IMR-90 (cell line): Measurements from ENCODE around the gene TBC1D9B. TPM values are rescaled to one million over a fixed set of nuclear protein-coding genes. Genes with fewer than 3 reads are reported as not detected.

ENCODE experiments used
- ATAC-seq: fragments of 200-7000 bp; cut with Tn5 transposase; 2 replicates; pipeline ENCODE4 v1.9.1; 2020; ENCODE audit warnings: low read depth, mild to moderate bottlenecking, moderate library complexity
- BruUV-seq: library from RNA; stranded (reverse); fragments of 400-500 nt; replicated peaks from 2 replicates; lab custom pipeline; 2021; lab: Mats Ljungman, UMichigan
- CTCF ChIA-PET: fragments of 300-600 bp; formaldehyde crosslinking; extraction: SDS; loops from one replicate; lab custom pipeline; 2021; ENCODE audit warnings: antibody characterized with exemption; lab: Yijun Ruan, JAX
- POLR2A ChIA-PET: fragments of 300-600 bp; sonication (Branson Sonifier 250); formaldehyde crosslinking; loops from one replicate; lab custom pipeline; 2022; ENCODE audit warnings: antibody characterized with exemption; ENCODE audit not compliant: unreplicated experiment; lab: Charles Lee
- DNase-seq: peaks from one replicate; pipeline ENCODE4 v3.0.0; 2013
- H2AFZ ChIP-seq: replicated peaks from 2 replicates; pipeline ENCODE3; 2013; ENCODE audit warnings: low read length, mild to moderate bottlenecking; ENCODE audit not compliant: poor library complexity
- H2AK5ac ChIP-seq: 2 replicates; pipeline ENCODE4 v1.6.1; 2013; ENCODE audit warnings: low read depth, low read length, inconsistent platforms
- H2AK9ac ChIP-seq: replicated peaks from 2 replicates; pipeline ENCODE3; 2013; ENCODE audit warnings: mild to moderate bottlenecking, low read depth, low read length, moderate library complexity; ENCODE audit not compliant: poor library complexity
- H2BK120ac ChIP-seq: 2 replicates; pipeline ENCODE4 v1.6.1; 2013; ENCODE audit warnings: low read depth, low read length, inconsistent platforms
- H2BK15ac ChIP-seq: 3 replicates; pipeline ENCODE4 v1.6.1; 2013; ENCODE audit warnings: low read depth, low read length, inconsistent platforms
- H2BK20ac ChIP-seq: 2 replicates; pipeline ENCODE4 v1.6.1; 2013; ENCODE audit warnings: low read depth, mild to moderate bottlenecking, inconsistent platforms, low read length, moderate library complexity
- H2BK5ac ChIP-seq: 2 replicates; pipeline ENCODE4 v1.6.1; 2013; ENCODE audit warnings: mild to moderate bottlenecking, low read depth, low read length, inconsistent platforms; ENCODE audit not compliant: poor library complexity, severe bottlenecking
- H3K14ac ChIP-seq: replicated peaks from 2 replicates; pipeline ENCODE4 v1.6.1; 2013; ENCODE audit warnings: low read depth, low read length, inconsistent platforms
- H3K18ac ChIP-seq: 2 replicates; pipeline ENCODE4 v1.6.1; 2013; ENCODE audit warnings: low read depth, low read length, control low read depth
- H3K23ac ChIP-seq: 2 replicates; pipeline ENCODE4 v1.6.1; 2013; ENCODE audit warnings: low read depth, low read length, inconsistent platforms
- H3K27ac ChIP-seq: 2 replicates; pipeline ENCODE4 v1.5.1; 2013; ENCODE audit warnings: mild to moderate bottlenecking, control low read depth, low read length; ENCODE audit not compliant: insufficient read depth
- H3K27me3 ChIP-seq: 2 replicates; pipeline ENCODE4 v1.6.1; 2013; ENCODE audit warnings: low read length; ENCODE audit not compliant: control insufficient read depth, insufficient read depth
- H3K36me3 ChIP-seq: 2 replicates; pipeline ENCODE4 v1.6.1; 2013; ENCODE audit warnings: low read length, mixed read lengths; ENCODE audit not compliant: control insufficient read depth, insufficient read depth
- H3K4ac ChIP-seq: 2 replicates; pipeline ENCODE4 v1.6.1; 2013; ENCODE audit warnings: low read depth, low read length, inconsistent platforms
- H3K4me1 ChIP-seq: 2 replicates; pipeline ENCODE4 v1.6.1; 2013; ENCODE audit warnings: low read length, mixed read lengths; ENCODE audit not compliant: control insufficient read depth, insufficient read depth
- H3K4me2 ChIP-seq: 2 replicates; pipeline ENCODE4 v1.6.1; 2013; ENCODE audit warnings: low read depth, mild to moderate bottlenecking, control low read depth, low read length, moderate library complexity
- H3K4me3 ChIP-seq: 2 replicates; pipeline ENCODE4 v1.5.1; 2013; ENCODE audit warnings: low read depth, mild to moderate bottlenecking, control low read depth, low read length, moderate library complexity; ENCODE audit not compliant: insufficient read depth
- H3K56ac ChIP-seq: 2 replicates; pipeline ENCODE4 v1.6.1; 2013; ENCODE audit warnings: low read length, inconsistent platforms; ENCODE audit not compliant: insufficient read depth; ENCODE audit errors: extremely low read depth
- H3K79me1 ChIP-seq, 2 experiments: 2 replicates each; pipeline ENCODE4 v1.6.1; 2013; ENCODE audit warnings: low read length in 2 of 2, inconsistent platforms in 1 of 2, low read depth in 1 of 2
- H3K9ac ChIP-seq: 2 replicates; pipeline ENCODE4 v1.6.1; 2013; ENCODE audit warnings: low read depth, low read length, control low read depth
- H3K9me1 ChIP-seq: 2 replicates; pipeline ENCODE4 v1.6.1; 2013; ENCODE audit warnings: low read length, inconsistent platforms; ENCODE audit not compliant: insufficient read depth
- H3K9me3 ChIP-seq: 2 replicates; pipeline ENCODE4 v1.6.1; 2013; ENCODE audit warnings: low read length; ENCODE audit not compliant: control insufficient read depth, insufficient read depth
- H4K20me1 ChIP-seq: 2 replicates; pipeline ENCODE4 v1.6.1; 2013; ENCODE audit warnings: low read length, inconsistent platforms; ENCODE audit not compliant: insufficient read depth
- H4K5ac ChIP-seq: 2 replicates; pipeline ENCODE4 v1.6.1; 2013; ENCODE audit warnings: mild to moderate bottlenecking, low read depth, low read length, control low read depth
- H4K8ac ChIP-seq, 2 experiments: 2 replicates each; pipeline ENCODE4 v1.6.1; 2013; ENCODE audit warnings: low read depth in 2 of 2, low read length in 2 of 2, control low read depth in 1 of 2, inconsistent platforms in 1 of 2
- H4K91ac ChIP-seq: 2 replicates; pipeline ENCODE4 v1.6.1; 2013; ENCODE audit warnings: low read depth, low read length, inconsistent platforms; ENCODE audit not compliant: insufficient read depth
- BHLHE40 ChIP-seq: fragments of 150-350 bp; IDR thresholded peaks from 2 replicates; pipeline ENCODE4 v1.6.1; 2016; ENCODE audit warnings: mild to moderate bottlenecking, low read depth, low read length
- CEBPB ChIP-seq: IDR thresholded peaks from 2 replicates; pipeline ENCODE4 v1.6.1; 2012; ENCODE audit warnings: low read depth, low read length, improper control_type of control experiment
- CTCF ChIP-seq: conservative IDR thresholded peaks from 2 replicates; pipeline ENCODE4 v1.5.1; 2012; ENCODE audit warnings: mild to moderate bottlenecking, low read depth, low read length, improper control_type of control experiment
- FOS ChIP-seq: fragments of 150-350 bp; IDR thresholded peaks from 2 replicates; pipeline ENCODE4 v1.6.1; 2016; ENCODE audit warnings: low read depth, low read length
- MAZ ChIP-seq: IDR thresholded peaks from 2 replicates; pipeline ENCODE4 v1.6.1; 2012; ENCODE audit warnings: low read depth, mild to moderate bottlenecking, low read length, improper control_type of control experiment, moderate library complexity, borderline replicate concordance
- MXI1 ChIP-seq: IDR thresholded peaks from 2 replicates; pipeline ENCODE4 v1.6.1; 2012; ENCODE audit warnings: low read depth, mild to moderate bottlenecking, low read length, moderate library complexity, borderline replicate concordance
- NFE2L2 ChIP-seq: fragments of 150-350 bp; IDR thresholded peaks from 2 replicates; pipeline ENCODE4 v1.6.1; 2016; ENCODE audit warnings: low read depth, mild to moderate bottlenecking, low read length
- POLR2A ChIP-seq: IDR thresholded peaks from 2 replicates; pipeline ENCODE4 v1.6.1; 2012; ENCODE audit warnings: mild to moderate bottlenecking, low read depth, low read length
- RAD21 ChIP-seq: IDR thresholded peaks from 2 replicates; pipeline ENCODE4 v1.6.1; 2012; ENCODE audit warnings: low read length, improper control_type of control experiment
- RCOR1 ChIP-seq: IDR thresholded peaks from 2 replicates; pipeline ENCODE4 v1.6.1; 2012; ENCODE audit warnings: mild to moderate bottlenecking, low read length, improper control_type of control experiment; ENCODE audit not compliant: insufficient replicate concordance
- RFX5 ChIP-seq: IDR thresholded peaks from 2 replicates; pipeline ENCODE4 v1.8.0; 2012; ENCODE audit warnings: low read depth, mild to moderate bottlenecking, low read length, moderate library complexity
- SMC3 ChIP-seq: fragments of 150-350 bp; IDR thresholded peaks from 2 replicates; pipeline ENCODE4 v1.6.1; 2016; ENCODE audit warnings: low read depth, mild to moderate bottlenecking, antibody characterized with exemption, low read length, moderate library complexity
- USF2 ChIP-seq: fragments of 150-350 bp; IDR thresholded peaks from 2 replicates; pipeline ENCODE4 v1.6.1; 2017; ENCODE audit warnings: mild to moderate bottlenecking, antibody characterized with exemption, low read length, low read depth
- WGBS, 2 experiments: methylation state at CpG; one replicate each; pipeline versions ENCODE4 v1.1.5 to v1.1.7; 2013; ENCODE audit warnings: missing lambda C conversion rate in 2 of 2; ENCODE audit not compliant: insufficient read length in 1 of 2; ENCODE audit errors: extremely low coverage in 2 of 2; 5-methylcytosine and 5-hydroxymethylcytosine counted together
- dilution Hi-C: fragments of 300-500 bp; cut with HindIII; formaldehyde crosslinking; loops from one replicate; pipeline ENCODE4 v1.14.3; 2018; ENCODE audit warnings: low sequenced_read_pairs; ENCODE audit not compliant: unreplicated experiment
- in situ Hi-C: fragments of 300-500 bp; cut with MboI; formaldehyde crosslinking; loops from 3 replicates; pipeline ENCODE4 v1.14.3; 2019; ENCODE audit warnings: low sequenced_read_pairs, inconsistent platforms, mixed read lengths
- intact Hi-C: fragments of 100-400 bp; cut with micrococcal nuclease; formaldehyde crosslinking; loops from 2 replicates; pipeline ENCODE4 v1.10.0; 2022
- polyA plus RNA-seq, 3 experiments: library from polyadenylated mRNA; depleted of rRNA; stranded (reverse); fragments of >200 nt; gene quantifications; 2 replicates each; pipeline ENCODE4 v1.2.3, GENCODE V29; 2012; ENCODE audit warnings: low replicate concordance in 1 of 3
- total RNA-seq: library from RNA; depleted of rRNA; stranded (reverse); fragments of >200 nt; gene quantifications from 2 replicates; pipeline ENCODE4 v1.2.3, GENCODE V29; 2012
- TF ChIP-seq, protein P1 (sequence below): fragments of 150-350 bp; IDR thresholded peaks from 2 replicates; pipeline ENCODE4 v1.6.1; 2016; ENCODE audit warnings: low read depth, mild to moderate bottlenecking, low read length, moderate library complexity, borderline replicate concordance

TBC1D9B gene
- total and polyA plus RNA-seq, 2 of the 4 experiments (the other 2 are of a cell fraction), result 58.6 to 78.1 TPM

GRCh38 chr5:179833056-179833708 is 74.5 kb downstream of the TBC1D9B start:
- Histone ChIP-seq H3K4me2 (no peak overlapping the region), H3K18ac (no peak overlapping the region), H3K9me3 (no peaks in the 10 kb centered on the region), H3K36me3 (peaks cover 76% of the 10 kb centered on the region), H4K8ac (no peak overlapping the region), H3K23ac (no peak overlapping the region), H4K20me1 (peaks cover 79% of the 10 kb centered on the region), H3K4me1 (no peaks in the 10 kb centered on the region), H3K14ac (no peak overlapping the region), H2BK20ac (no peak overlapping the region), H3K9me1 (peaks cover 5% of the 10 kb centered on the region), H4K5ac (no peak overlapping the region), H2BK5ac (no peak overlapping the region), H3K4me3 (no peak overlapping the region), H3K4ac (no peak overlapping the region), H3K27me3 (no peaks in the 10 kb centered on the region), H3K56ac (no peak overlapping the region), H3K27ac (no peak overlapping the region), H2AK5ac (no peak overlapping the region), H3K9ac (no peak overlapping the region), H3K79me1 (peaks cover 23 to 62% of the 10 kb centered on the region in 2 experiments), H2BK15ac (no peak overlapping the region), H2AFZ (no peak overlapping the region), H4K91ac (no peak overlapping the region), H2AK9ac (no peak overlapping the region), H2BK120ac (no peak overlapping the region)
- dilution Hi-C loops, result no loop called here
- POLR2A ChIA-PET, result no interaction called here
- in situ Hi-C loops, result no loop called here
- TF ChIP-seq BHLHE40 (no peak), NFE2L2 (no peak), CEBPB (no peak), RCOR1 (no peak), MXI1 (no peak), RFX5 (no peak), RAD21 (no peak), MAZ (no peak), CTCF (no peak), SMC3 (no peak), USF2 (no peak), POLR2A (no peak), FOS (no peak)
- TF ChIP-seq, protein P1, sequence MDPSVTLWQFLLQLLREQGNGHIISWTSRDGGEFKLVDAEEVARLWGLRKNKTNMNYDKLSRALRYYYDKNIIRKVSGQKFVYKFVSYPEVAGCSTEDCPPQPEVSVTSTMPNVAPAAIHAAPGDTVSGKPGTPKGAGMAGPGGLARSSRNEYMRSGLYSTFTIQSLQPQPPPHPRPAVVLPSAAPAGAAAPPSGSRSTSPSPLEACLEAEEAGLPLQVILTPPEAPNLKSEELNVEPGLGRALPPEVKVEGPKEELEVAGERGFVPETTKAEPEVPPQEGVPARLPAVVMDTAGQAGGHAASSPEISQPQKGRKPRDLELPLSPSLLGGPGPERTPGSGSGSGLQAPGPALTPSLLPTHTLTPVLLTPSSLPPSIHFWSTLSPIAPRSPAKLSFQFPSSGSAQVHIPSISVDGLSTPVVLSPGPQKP, result no peak
- 100% methylated on average over 2 of the region's 23 CpGs; no CpG with 5 or more reads in 1 of the 2 experiments for WGBS, 2 experiments
- CTCF ChIA-PET, result no interaction called here
- ATAC-seq (no peak), DNase-seq (no peak)
- BruUV-seq, result no TSS peak
- intact Hi-C loops, result no loop called here
